GM23338 (cell line): ENCODE results near the gene NFATC1. TPM values are rescaled to one million over a fixed set of nuclear protein-coding genes. Genes with fewer than 3 reads are reported as not detected.

Experiments used
- ATAC-seq: fragments of 200-7000 bp; cut with Tn5 transposase; 3 replicates; pipeline ENCODE4 v1.9.1; 2020
- DNase-seq: peaks from one replicate; pipeline ENCODE4 v3.0.0-alpha.2; 2015; ENCODE audit warnings: low spot score
- H2AFZ ChIP-seq: fragments of 200-600 bp; sonication (generic); 2 replicates; pipeline ENCODE4 v1.8.0; 2016; ENCODE audit warnings: antibody characterized with exemption, mild to moderate bottlenecking, moderate library complexity
- H3F3A ChIP-seq: fragments of 200-600 bp; sonication (generic); replicated peaks from 2 replicates; pipeline ENCODE4 v1.8.0; 2017; ENCODE audit warnings: antibody characterized with exemption, mixed run types, low read depth
- H3K27ac ChIP-seq: fragments of 200-600 bp; sonication (generic); 2 replicates; pipeline ENCODE4 v1.6.1; 2016; ENCODE audit warnings: low read depth
- H3K27me3 ChIP-seq: fragments of 200-600 bp; sonication (generic); 2 replicates; pipeline ENCODE4 v1.8.0; 2016; ENCODE audit warnings: mild to moderate bottlenecking, mixed run types, moderate library complexity; ENCODE audit not compliant: insufficient read depth
- H3K36me3 ChIP-seq: fragments of 200-600 bp; sonication (generic); 2 replicates; pipeline ENCODE4 v1.8.0; 2016; ENCODE audit warnings: mild to moderate bottlenecking; ENCODE audit not compliant: insufficient read depth
- H3K4me1 ChIP-seq: fragments of 200-600 bp; sonication (generic); 2 replicates; pipeline ENCODE4 v1.8.0; 2016; ENCODE audit warnings: mild to moderate bottlenecking, moderate library complexity; ENCODE audit not compliant: insufficient read depth
- H3K4me2 ChIP-seq: fragments of 200-600 bp; sonication (generic); 2 replicates; pipeline ENCODE4 v1.7.1; 2017; ENCODE audit warnings: mixed run types
- H3K4me3 ChIP-seq: fragments of 200-600 bp; sonication (generic); 2 replicates; pipeline ENCODE4 v1.6.1; 2016; ENCODE audit warnings: mixed run types
- H3K79me2 ChIP-seq: fragments of 200-600 bp; sonication (generic); replicated peaks from 2 replicates; pipeline ENCODE4 v1.8.0; 2017; ENCODE audit warnings: mild to moderate bottlenecking; ENCODE audit not compliant: insufficient read depth
- H3K9me2 ChIP-seq: fragments of 200-600 bp; sonication (generic); 2 replicates; pipeline ENCODE4 v1.8.0; 2017; ENCODE audit not compliant: insufficient read depth
- H4K20me1 ChIP-seq: fragments of 200-600 bp; sonication (generic); replicated peaks from 2 replicates; pipeline ENCODE4 v1.8.0; 2017; ENCODE audit warnings: mild to moderate bottlenecking; ENCODE audit not compliant: insufficient read depth
- H3K27ac Mint-ChIP-seq: 2 replicates; pipeline ENCODE4 v1.8.0; 2020; ENCODE audit warnings: inconsistent platforms, mild to moderate bottlenecking, moderate library complexity, mixed read lengths
- H3K27me3 Mint-ChIP-seq: 3 replicates; pipeline ENCODE4 v1.8.0; 2022; ENCODE audit warnings: low read depth, mild to moderate bottlenecking, moderate library complexity, mixed read lengths, inconsistent platforms; ENCODE audit not compliant: insufficient read depth, poor library complexity
- H3K36me3 Mint-ChIP-seq: 3 replicates; pipeline ENCODE4 v1.8.0; 2021; ENCODE audit warnings: low read depth, mild to moderate bottlenecking, inconsistent platforms, moderate library complexity, mixed read lengths
- H3K4me1 Mint-ChIP-seq: 3 replicates; pipeline ENCODE4 v1.8.0; 2020; ENCODE audit warnings: mild to moderate bottlenecking, inconsistent platforms, mixed read lengths
- H3K4me3 Mint-ChIP-seq: 3 replicates; pipeline ENCODE4 v1.8.0; 2021; ENCODE audit warnings: moderate library complexity, mild to moderate bottlenecking, inconsistent platforms, mixed read lengths
- H3K9me3 Mint-ChIP-seq: 3 replicates; pipeline ENCODE4 v1.8.0; 2020; ENCODE audit warnings: moderate library complexity, mild to moderate bottlenecking, inconsistent platforms, mixed read lengths
- CREB1 ChIP-seq: fragments of 250-450 bp; sonication (Bioruptor Pico); IDR thresholded peaks from 2 replicates; pipeline ENCODE4 v1.5.0; 2020; ENCODE audit warnings: low read depth, mild to moderate bottlenecking, moderate library complexity
- ETS1 ChIP-seq: IDR thresholded peaks from 2 replicates; pipeline ENCODE4 v1.6.1; 2016; ENCODE audit warnings: antibody characterized with exemption
- EZH2 ChIP-seq: fragments of 200-600 bp; sonication (generic); IDR thresholded peaks from one replicate; pipeline ENCODE4 v1.8.0; 2017; ENCODE audit warnings: antibody characterized with exemption, mild to moderate bottlenecking, low read depth; ENCODE audit not compliant: unreplicated experiment
- EZH2phosphoT487 ChIP-seq: fragments of 200-600 bp; sonication (generic); IDR thresholded peaks from one replicate; pipeline ENCODE4 v1.8.1; 2018; ENCODE audit warnings: antibody characterized with exemption; ENCODE audit not compliant: unreplicated experiment
- JUNB ChIP-seq: IDR thresholded peaks from one replicate; pipeline ENCODE4 v1.6.1; 2016; ENCODE audit warnings: antibody characterized with exemption; ENCODE audit not compliant: unreplicated experiment
- NANOG ChIP-seq: IDR thresholded peaks from 2 replicates; pipeline ENCODE4 v1.6.1; 2016; ENCODE audit warnings: antibody characterized with exemption, borderline replicate concordance
- POLR2AphosphoS5 ChIP-seq: IDR thresholded peaks from 2 replicates; pipeline ENCODE4 v1.6.1; 2016; ENCODE audit warnings: antibody characterized with exemption, low read depth
- REST ChIP-seq: IDR thresholded peaks from one replicate; pipeline ENCODE4 v1.6.1; 2018; ENCODE audit warnings: antibody characterized with exemption; ENCODE audit not compliant: unreplicated experiment
- STAT1 ChIP-seq: IDR thresholded peaks from one replicate; pipeline ENCODE4 v1.6.1; 2016; ENCODE audit warnings: antibody characterized with exemption; ENCODE audit not compliant: unreplicated experiment
- ZNF114 ChIP-seq: fragments of 250-450 bp; sonication (Bioruptor Pico); IDR thresholded peaks from 2 replicates; pipeline ENCODE4 v1.5.0; 2020; ENCODE audit warnings: mild to moderate bottlenecking, moderate library complexity
- ZNF331 ChIP-seq: fragments of 250-450 bp; sonication (Bioruptor Pico); IDR thresholded peaks from 2 replicates; pipeline ENCODE4 v1.5.0; 2020; ENCODE audit warnings: low read depth, mild to moderate bottlenecking, moderate library complexity
- ZNF462 ChIP-seq: fragments of 250-450 bp; sonication (Bioruptor Pico); IDR thresholded peaks from 2 replicates; pipeline ENCODE4 v1.5.0; 2020; ENCODE audit warnings: mild to moderate bottlenecking, moderate library complexity
- polyA plus RNA-seq: library from polyadenylated mRNA; unstranded; fragments of >200 nt; fragmentation: Nextera tagmentation; extraction: Ambion mirVana; gene quantifications from 2 replicates; pipeline ENCODE4 v1.2.1, GENCODE V29; 2016
- total RNA-seq: library from RNA; depleted of rRNA; stranded (reverse); fragments of >200 nt; shearing (Covaris generic); gene quantifications from 2 replicates; pipeline ENCODE4 v1.2.3, GENCODE V29; 2014
- TF ChIP-seq, protein P1 (sequence below), 2 experiments: fragments of 200-600 bp in 1 of 2; sonication (generic) in 1 of 2; conservative IDR thresholded peaks; 2 replicates each; pipeline versions ENCODE4 v1.5.1 to v1.6.1; 2016 to 2017; ENCODE audit warnings: antibody characterized with exemption in 2 of 2, low read depth in 2 of 2, mild to moderate bottlenecking in 2 of 2, moderate library complexity in 1 of 2

NFATC1 gene
- total and polyA plus RNA-seq, 2 experiments from 2014 or later = 3.9 to 6.4 TPM

DNA sequence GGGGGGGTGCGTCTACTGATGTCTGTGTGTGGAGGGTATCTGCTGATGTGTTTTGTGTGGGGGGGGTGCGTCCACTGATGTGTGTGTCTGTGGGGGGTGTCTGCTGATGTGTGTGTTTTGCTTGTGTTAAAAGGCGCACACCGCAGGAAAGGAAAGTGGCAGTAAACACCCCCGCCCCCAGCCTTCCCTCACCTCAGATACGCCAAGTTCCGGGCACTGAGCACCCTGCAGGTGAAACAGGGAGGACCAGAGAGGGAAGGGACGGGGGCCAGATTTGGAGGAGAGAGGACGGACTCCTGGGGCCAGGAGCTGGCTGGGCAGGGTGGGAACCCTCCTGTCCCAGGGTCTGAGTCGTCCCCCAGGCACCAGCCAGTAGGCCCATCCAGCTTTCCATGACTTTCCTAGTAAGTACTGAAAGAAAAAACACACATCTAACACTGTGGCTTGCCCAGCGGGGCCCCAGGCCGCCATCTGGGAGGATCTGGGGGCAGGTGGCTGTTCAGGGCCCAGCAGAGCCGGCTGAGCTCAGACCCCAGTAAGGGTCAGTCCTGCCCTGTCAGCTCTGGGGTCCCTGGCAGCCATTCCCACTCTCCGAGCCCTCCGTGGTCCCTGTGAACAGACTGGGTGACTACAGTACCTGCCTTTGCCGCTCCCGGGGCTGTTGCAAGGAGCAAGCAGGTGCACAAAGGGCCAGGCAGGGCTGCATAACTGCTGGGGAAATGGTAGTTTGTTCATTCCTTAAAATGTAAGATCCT, 126.9 kb downstream of the NFATC1 start:
- no peak overlapping the region for H3K27ac Mint-ChIP-seq
- no peaks in the 10 kb centered on the region for H3K9me3 Mint-ChIP-seq
- H3K9me2 ChIP-seq = no peaks in the 10 kb centered on the region
- H3K27me3 ChIP-seq = no peaks in the 10 kb centered on the region
- no peak overlapping the region for H3K4me2 ChIP-seq
- H3K4me1 Mint-ChIP-seq = peaks cover 10% of the 10 kb centered on the region
- no peak overlapping the region for H3K4me3 ChIP-seq
- peaks cover 9% of the 10 kb centered on the region for H3K27me3 Mint-ChIP-seq
- no peaks in the 10 kb centered on the region for H3K36me3 ChIP-seq
- H3K79me2 ChIP-seq = no peaks in the 10 kb centered on the region
- H3F3A ChIP-seq = no peaks in the 10 kb centered on the region
- DNase-seq (no peak), ATAC-seq (no peak)
- no peaks in the 10 kb centered on the region for H4K20me1 ChIP-seq
- no peaks in the 10 kb centered on the region for H3K36me3 Mint-ChIP-seq
- no peak overlapping the region for H3K27ac ChIP-seq
- H3K4me3 Mint-ChIP-seq = no peak overlapping the region
- no peak overlapping the region for H2AFZ ChIP-seq
- TF ChIP-seq, protein P1, sequence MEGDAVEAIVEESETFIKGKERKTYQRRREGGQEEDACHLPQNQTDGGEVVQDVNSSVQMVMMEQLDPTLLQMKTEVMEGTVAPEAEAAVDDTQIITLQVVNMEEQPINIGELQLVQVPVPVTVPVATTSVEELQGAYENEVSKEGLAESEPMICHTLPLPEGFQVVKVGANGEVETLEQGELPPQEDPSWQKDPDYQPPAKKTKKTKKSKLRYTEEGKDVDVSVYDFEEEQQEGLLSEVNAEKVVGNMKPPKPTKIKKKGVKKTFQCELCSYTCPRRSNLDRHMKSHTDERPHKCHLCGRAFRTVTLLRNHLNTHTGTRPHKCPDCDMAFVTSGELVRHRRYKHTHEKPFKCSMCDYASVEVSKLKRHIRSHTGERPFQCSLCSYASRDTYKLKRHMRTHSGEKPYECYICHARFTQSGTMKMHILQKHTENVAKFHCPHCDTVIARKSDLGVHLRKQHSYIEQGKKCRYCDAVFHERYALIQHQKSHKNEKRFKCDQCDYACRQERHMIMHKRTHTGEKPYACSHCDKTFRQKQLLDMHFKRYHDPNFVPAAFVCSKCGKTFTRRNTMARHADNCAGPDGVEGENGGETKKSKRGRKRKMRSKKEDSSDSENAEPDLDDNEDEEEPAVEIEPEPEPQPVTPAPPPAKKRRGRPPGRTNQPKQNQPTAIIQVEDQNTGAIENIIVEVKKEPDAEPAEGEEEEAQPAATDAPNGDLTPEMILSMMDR (conservative IDR thresholded peaks at IDR 0.05; ENCODE audit: low read depth in 2 of 2) = no peak
- no peak for TF ChIP-seq ZNF331 (CRISPR knock-in tag)
- no peak for TF ChIP-seq POLR2AphosphoS5
- TF ChIP-seq ZNF114 (CRISPR knock-in tag) = no peak
- TF ChIP-seq NANOG = no peak
- TF ChIP-seq EZH2phosphoT487 = no peak
- TF ChIP-seq CREB1 (CRISPR knock-in tag) = no peak
- no peak for TF ChIP-seq STAT1
- no peak for TF ChIP-seq REST
- no peak for TF ChIP-seq EZH2
- TF ChIP-seq ZNF462 (CRISPR knock-in tag) = no peak
- TF ChIP-seq JUNB = no peak
- no peak for TF ChIP-seq ETS1
- H3K4me1 ChIP-seq = no peaks in the 10 kb centered on the region
